ENCODE results near the gene HLA-DOB.

Gene HLA-DOB

DNA sequence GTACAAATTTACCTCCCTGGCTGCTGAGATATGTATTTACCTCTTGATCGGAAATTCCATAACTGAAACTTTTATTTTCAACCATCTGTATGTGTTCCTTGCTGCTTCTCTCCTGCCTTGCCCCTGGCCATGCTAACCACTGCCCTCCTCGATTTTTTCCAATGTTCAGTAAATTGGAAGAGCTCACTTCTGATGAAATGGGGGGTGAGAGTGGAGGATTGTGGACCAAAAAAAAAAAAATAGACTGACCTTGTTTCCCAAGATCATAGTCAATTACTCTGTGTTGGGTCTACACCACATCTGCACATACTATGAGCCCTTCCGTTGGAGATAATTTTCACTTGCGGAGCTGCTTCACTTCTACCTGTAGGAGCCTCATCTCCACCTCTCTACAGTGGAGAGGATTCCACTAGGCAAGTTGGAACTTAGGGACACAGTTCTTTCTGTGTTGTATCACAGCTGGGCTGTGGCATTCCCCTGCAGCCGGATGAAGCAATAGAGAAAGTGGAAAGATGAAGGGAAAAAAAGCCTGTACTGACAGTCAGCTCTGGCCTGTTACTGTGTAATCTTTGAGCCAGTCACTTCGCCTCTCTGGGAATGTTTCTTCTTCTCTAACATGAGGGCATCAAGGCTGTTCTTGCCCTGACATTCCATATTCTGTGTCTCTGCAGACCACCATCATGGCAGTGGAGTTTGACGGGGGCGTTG is 38.8 kb upstream of the HLA-DOB start:
- no peak for TF ChIP-seq CTCF (IDR thresholded peaks at IDR 0.05)
- TF ChIP-seq ZFX (IDR thresholded peaks at IDR 0.05; ENCODE audit: borderline replicate concordance): no peak
- H3K27ac ChIP-seq: no peak overlapping the region

DNA sequence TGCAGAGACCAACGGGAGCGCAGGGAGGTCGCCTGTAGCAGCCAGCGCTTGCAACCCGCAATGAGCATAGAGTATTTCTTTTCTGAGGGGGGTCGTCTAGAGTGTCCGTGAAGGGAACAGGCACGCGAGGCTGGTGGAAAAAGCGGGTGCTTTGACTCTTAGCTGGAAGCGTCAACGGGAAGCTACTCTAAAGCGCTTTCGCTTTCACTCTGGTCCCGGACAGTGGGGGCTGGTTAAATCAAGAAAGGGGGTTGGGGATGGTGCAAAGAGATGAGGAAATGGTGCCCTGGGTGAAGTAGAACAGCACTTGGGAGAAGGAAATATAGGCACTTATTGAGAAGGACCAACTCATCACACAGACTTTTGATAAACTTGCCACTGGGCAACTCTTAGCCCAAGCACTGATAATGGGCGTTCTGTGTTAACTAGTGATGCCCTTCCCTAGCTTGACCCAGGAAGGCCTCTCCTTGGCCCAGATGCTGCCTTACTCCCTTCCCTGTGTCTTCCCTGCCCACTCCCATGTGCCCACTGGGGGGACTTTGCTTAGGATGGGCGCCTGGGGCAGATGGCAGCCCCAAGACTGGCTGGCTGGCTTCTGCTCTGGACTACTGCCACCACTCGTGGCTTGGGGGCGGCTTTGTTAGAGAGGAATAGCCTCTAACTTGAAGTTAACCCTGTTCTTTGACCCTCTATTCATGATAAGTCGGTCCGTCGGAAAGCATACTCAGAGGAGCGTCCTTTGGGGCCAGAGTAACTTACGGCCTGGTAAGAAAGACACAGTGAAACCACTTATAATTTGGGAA is 37.8 kb upstream of the HLA-DOB start:
- TF ChIP-seq ZFX (IDR thresholded peaks at IDR 0.05; ENCODE audit: borderline replicate concordance) (no peak), CTCF (IDR thresholded peaks at IDR 0.05) (no peak)
- peak overlapping the region; percentile 77; the same call in 1 of the 2 replicates for H3K27ac ChIP-seq

DNA sequence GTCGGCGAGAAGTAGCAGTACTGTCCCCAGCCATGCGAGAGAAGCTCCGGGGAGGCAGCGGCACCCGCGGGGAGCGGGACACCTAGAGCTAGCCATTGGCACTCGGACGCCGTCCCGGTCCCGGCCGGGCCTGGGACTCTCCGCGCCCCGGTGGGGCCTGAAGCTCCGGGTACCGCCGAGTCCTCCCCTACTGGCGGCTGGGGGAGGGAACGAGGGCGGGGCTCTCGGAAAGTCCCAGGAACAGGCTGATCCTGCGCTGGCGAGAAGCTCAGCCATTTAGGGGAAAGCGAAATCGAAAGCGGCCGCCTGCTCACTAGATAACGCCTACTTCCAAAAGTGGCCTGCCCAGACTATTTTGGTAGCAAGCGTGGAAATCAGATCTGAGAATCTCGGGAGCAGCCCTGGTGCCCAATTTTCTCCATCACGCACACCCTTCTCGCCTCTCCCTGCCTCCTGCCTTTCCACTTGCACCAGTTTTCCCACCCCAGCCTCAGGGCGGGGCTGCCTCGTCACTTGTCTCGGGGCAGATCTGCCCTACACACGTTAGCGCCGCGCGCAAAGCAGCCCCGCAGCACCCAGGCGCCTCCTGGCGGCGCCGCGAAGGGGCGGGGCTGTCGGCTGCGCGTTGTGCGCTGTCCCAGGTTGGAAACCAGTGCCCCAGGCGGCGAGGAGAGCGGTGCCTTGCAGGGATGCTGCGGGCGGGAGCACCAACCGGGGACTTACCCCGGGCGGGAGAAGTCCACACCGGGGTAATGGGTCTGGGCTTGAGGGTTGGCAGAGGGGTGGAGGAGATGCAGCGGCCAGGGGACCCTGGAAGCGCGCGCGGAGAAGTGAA is 37.0 kb upstream of the HLA-DOB start, which contains the start of the genes PSMB9 and TAP1:
PSMB9 (plus strand) TSS at position 652 of the 835 bp plus-strand sequence; CDS start at position 690, 38 bp downstream.
TAP1 (minus strand) TSS at position 164 of the 835 bp plus-strand sequence; CDS start at position 96, 68 bp downstream.
- H3K27ac ChIP-seq: peak within 1 kb of the TSS; percentile 77
- no peak for TF ChIP-seq ZFX (IDR thresholded peaks at IDR 0.05; ENCODE audit: borderline replicate concordance)
- peak; percentile 87 for TF ChIP-seq CTCF (IDR thresholded peaks at IDR 0.05)

GRCh38 chr6:32852844-32853540 is 36.2 kb upstream of the HLA-DOB start:
- peak overlapping the region; percentile 77 for H3K27ac ChIP-seq
- TF ChIP-seq ZFX (IDR thresholded peaks at IDR 0.05; ENCODE audit: borderline replicate concordance): no peak
- no peak for TF ChIP-seq CTCF (IDR thresholded peaks at IDR 0.05)

- H3K27ac ChIP-seq: no peak overlapping the region
- TF ChIP-seq CTCF (IDR thresholded peaks at IDR 0.05): no peak
- no peak for TF ChIP-seq ZFX (IDR thresholded peaks at IDR 0.05; ENCODE audit: borderline replicate concordance)
Observed at GRCh38 chr6:32852018-32852843, 35.4 kb upstream of the HLA-DOB start.

DNA sequence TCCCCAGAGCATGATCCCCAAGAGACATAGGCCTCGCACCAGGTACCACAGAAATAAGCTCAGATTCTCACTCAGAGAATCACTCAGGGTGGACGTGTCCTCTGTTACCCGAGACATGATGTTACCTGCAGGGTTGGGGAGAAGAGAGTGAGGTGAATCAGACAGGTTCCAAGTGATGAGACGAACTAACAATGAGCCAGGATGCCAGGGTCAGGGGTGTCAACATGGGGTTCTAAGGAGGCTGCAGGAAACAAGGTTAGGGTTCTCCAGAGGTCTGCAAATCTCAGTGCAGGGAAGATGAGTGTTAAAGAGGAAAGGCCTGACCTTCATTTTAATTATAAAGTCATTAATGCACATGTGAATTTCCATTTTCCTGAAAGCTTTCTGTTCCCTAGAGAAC is 34.2 kb upstream of the HLA-DOB start:
- TF ChIP-seq CTCF (IDR thresholded peaks at IDR 0.05): no peak
- no peak for TF ChIP-seq ZFX (IDR thresholded peaks at IDR 0.05; ENCODE audit: borderline replicate concordance)
- no peak overlapping the region for H3K27ac ChIP-seq
